Ecto neural progenitor cell (in vitro differentiated cells): Measurements from ENCODE around the gene ELOA2.
"Not testable (repeated sequence)": the region's sequence is repeated elsewhere in the genome, so short reads cannot be mapped to it uniquely, and the experiment has no call there.

Experiments used
- DNase-seq: peaks from one replicate; pipeline ENCODE4 v3.0.0-alpha.2; 2018; ENCODE audit warnings: low spot score

The ELOA2 gene

DNA sequence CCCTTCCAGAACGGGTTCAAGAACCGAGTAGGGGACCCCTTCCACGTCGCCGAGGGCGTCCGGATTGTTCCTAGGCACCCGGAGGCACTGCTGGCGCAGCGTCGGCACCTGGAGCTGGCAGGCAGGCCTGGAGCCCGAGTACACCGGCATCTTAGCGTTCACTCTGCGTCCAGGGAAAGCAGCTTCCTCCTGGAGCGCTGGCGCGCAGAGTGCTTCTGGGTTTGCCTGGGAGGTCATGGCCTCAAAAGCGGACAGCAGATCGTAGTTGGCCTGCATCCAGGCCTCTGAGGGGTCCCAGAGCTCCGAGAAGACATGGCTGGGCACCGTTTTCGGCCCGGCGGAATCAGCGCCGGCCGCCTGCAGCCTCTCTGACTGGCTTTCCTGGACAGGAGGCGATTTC, 12.6 kb downstream of the ELOA2 start:
- DNase-seq, result not testable (repeated sequence)

- not testable (repeated sequence) for DNase-seq
Observed at GRCh38 chr18:47020757-47021156, 14.7 kb downstream of the ELOA2 start.

DNA sequence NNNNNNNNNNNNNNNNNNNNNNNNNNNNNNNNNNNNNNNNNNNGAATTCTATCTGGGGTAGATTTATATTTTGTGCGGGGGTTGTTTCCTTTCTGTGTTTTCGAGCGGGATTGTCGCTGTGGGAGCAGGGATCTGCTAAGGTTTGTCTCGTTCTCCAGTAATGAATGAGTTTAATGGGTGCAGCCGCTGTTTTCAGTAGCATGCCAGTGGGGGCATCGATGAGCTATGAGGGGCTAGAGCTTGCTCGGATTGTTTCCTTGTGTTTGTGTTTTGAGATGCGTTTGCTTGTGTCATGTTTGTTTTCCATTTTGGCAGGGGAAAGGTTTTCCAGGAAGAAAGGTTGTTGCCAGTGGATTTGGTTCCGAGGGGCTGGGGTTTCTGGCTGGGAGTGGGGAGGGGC, 15.6 kb downstream of the ELOA2 start:
- DNase-seq, result not testable (repeated sequence)
